Transverse colon (tissue), 4 donors: ENCODE data around the gene HEPN1. TPM values are rescaled to one million over a fixed set of nuclear protein-coding genes. Genes with fewer than 3 reads are reported as not detected.

Experiments
- DNase-seq: peaks from one replicate; pipeline ENCODE4 v3.0.0-alpha.2; 2019
- H3K27ac ChIP-seq, 4 donors: fragments of 200-600 bp; sonication (generic); 2 replicates each; pipeline ENCODE4 v1.5.1; 2016 to 2018; ENCODE audit warnings: inconsistent platforms in 4 of 4
- H3K27me3 ChIP-seq: fragments of 200-600 bp; sonication (generic); 2 replicates; pipeline ENCODE4 v1.5.1; 2017; ENCODE audit warnings: inconsistent platforms
- H3K36me3 ChIP-seq, 4 donors: fragments of 200-600 bp; sonication (generic); 2 replicates each; pipeline ENCODE4 v1.5.1; 2017 to 2019; ENCODE audit warnings: inconsistent platforms in 4 of 4
- H3K4me1 ChIP-seq, 4 donors: fragments of 200-600 bp; sonication (generic); 2 replicates each; pipeline ENCODE4 v1.5.1; 2017 to 2020; ENCODE audit warnings: inconsistent platforms in 4 of 4
- H3K4me3 ChIP-seq, 4 donors: fragments of 200-600 bp; sonication (generic); 1 replicate in 1 of 4; 2 replicates in 3 of 4; pipeline versions ENCODE4 v1.5.1 to v1.6.1; 2017 to 2019; ENCODE audit warnings: inconsistent platforms in 4 of 4
- H3K9me3 ChIP-seq, 2 donors: fragments of 200-600 bp; sonication (generic); 2 replicates each; pipeline ENCODE4 v1.5.1; 2017 to 2019; ENCODE audit warnings: inconsistent platforms in 2 of 2
- EP300 ChIP-seq: sonication (generic); formaldehyde crosslinking; IDR thresholded peaks from one replicate; pipeline ENCODE4 v1.6.1; 2017; ENCODE audit warnings: antibody characterized with exemption, low read depth
- POLR2A ChIP-seq: fragments of 450-650 bp; IDR thresholded peaks from one replicate; pipeline ENCODE4 v1.6.1; 2016; ENCODE audit warnings: antibody characterized with exemption, mild to moderate bottlenecking, moderate library complexity
- POLR2AphosphoS5 ChIP-seq, 3 donors: sonication (generic); formaldehyde crosslinking; IDR thresholded peaks; one replicate each; pipeline ENCODE4 v1.6.1; 2016; ENCODE audit warnings: antibody characterized with exemption in 3 of 3
- WGBS, 2 donors: methylation state at CpG; one replicate each; pipeline ENCODE4 v1.1.5; 2018; ENCODE audit warnings: low coverage in 1 of 2; 5-methylcytosine and 5-hydroxymethylcytosine counted together
- in situ Hi-C, 4 donors: fragments of 200-750 bp; cut with MboI; loops; one replicate each; pipeline versions ENCODE4 v1.15.0 to v1.15.1; 2017; ENCODE audit warnings: low sequenced_read_pairs in 3 of 4, low pct_ligation_motif_present in 1 of 4, low pct_unique_long_range_greater_than_20kb in 1 of 4
- intact Hi-C: fragments of 100-400 bp; cut with DNase I; formaldehyde crosslinking; loops from one replicate; pipeline ENCODE4 v1.15.1; 2023; ENCODE audit warnings: low total_unique reads
- total RNA-seq, 4 donors: library from RNA; depleted of rRNA; stranded (reverse); fragments of >200 nt; gene quantifications; one replicate each; pipeline ENCODE4 v1.1.0, GENCODE V29; 2016
- TF ChIP-seq, protein P1 (sequence below), 5 experiments: fragments of 200-600 bp in 3 of 5; fragments of 450-650 bp in 2 of 5; sonication (generic) in 3 of 5; IDR thresholded peaks; 1 replicate in 2 of 5; 2 replicates in 3 of 5; pipeline ENCODE4 v1.5.1; 2016 to 2017; ENCODE audit warnings: antibody characterized with exemption in 5 of 5, inconsistent platforms in 3 of 5, mild to moderate bottlenecking in 2 of 5, moderate library complexity in 1 of 5

The HEPN1 gene
- total RNA-seq, 4 donors from 2014 or later: not detected

DNA sequence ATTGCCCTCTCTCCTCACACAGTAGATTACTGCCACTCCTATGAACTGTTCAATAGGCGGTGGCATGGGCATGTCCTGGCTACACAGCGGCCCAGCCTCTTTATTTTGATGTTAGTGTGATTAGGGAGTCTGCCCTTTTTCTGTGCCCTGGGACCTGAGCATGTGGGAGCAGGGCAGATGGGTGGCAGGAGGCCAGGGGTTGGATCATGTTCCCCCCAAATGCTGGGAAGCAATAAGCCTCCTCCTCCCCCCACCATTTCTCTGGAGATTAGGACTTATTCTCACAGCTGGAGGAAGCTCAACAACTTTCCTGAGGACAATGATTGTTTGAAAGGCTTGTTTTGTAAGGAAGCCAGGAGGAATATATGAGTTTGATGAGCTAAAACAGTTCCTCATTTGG is 848 bp downstream of the HEPN1 start:
- no peak overlapping the region for H3K27ac ChIP-seq
- no peak for DNase-seq
- in situ Hi-C loops (no loop called here), intact Hi-C loops (no loop called here)
- no peaks in the 10 kb centered on the region for H3K9me3 ChIP-seq
- no peaks in the 10 kb centered on the region for H3K36me3 ChIP-seq
- H3K27me3 ChIP-seq: no peaks in the 10 kb centered on the region
- TF ChIP-seq POLR2A: no peak
- TF ChIP-seq POLR2AphosphoS5 (IDR thresholded peaks at IDR 0.05): no peak
- no peak for TF ChIP-seq EP300
- TF ChIP-seq, protein P1, sequence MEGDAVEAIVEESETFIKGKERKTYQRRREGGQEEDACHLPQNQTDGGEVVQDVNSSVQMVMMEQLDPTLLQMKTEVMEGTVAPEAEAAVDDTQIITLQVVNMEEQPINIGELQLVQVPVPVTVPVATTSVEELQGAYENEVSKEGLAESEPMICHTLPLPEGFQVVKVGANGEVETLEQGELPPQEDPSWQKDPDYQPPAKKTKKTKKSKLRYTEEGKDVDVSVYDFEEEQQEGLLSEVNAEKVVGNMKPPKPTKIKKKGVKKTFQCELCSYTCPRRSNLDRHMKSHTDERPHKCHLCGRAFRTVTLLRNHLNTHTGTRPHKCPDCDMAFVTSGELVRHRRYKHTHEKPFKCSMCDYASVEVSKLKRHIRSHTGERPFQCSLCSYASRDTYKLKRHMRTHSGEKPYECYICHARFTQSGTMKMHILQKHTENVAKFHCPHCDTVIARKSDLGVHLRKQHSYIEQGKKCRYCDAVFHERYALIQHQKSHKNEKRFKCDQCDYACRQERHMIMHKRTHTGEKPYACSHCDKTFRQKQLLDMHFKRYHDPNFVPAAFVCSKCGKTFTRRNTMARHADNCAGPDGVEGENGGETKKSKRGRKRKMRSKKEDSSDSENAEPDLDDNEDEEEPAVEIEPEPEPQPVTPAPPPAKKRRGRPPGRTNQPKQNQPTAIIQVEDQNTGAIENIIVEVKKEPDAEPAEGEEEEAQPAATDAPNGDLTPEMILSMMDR (IDR thresholded peaks at IDR 0.05): no peak
- H3K4me1 ChIP-seq: peaks cover 0 to 2% (median 0%) of the 10 kb centered on the region in 4 donors
- WGBS, 2 donors: 92% methylated on average over 2 of the region's 2 CpGs; no CpG with 5 or more reads in 1 of the 2 donors
- H3K4me3 ChIP-seq: no peak overlapping the region

DNA sequence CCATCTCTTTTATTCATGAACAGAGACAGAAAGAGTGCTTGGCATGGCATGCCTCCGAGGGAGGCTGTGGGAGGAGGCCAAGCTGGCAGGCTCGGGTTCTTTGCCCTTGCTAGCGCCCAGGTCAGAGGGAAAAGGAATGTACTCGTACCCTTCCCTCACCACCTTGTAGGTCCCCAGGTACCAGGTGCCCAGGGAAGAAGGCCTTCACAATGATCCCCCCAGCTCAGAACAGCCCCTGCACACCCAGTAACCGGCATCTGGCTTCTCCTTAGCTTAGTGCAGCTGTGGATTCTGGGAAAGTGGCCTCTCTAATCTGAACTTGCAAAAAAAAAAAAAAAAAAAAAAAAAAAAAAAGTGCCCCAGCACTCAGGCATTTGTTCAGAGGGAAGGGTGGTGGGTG is 1.3 kb downstream of the HEPN1 start:
- DNase-seq: no peak
- intact Hi-C loops (no loop called here), in situ Hi-C loops (no loop called here)
- Histone ChIP-seq H3K27me3 (no peaks in the 10 kb centered on the region), H3K4me3 (no peak overlapping the region), H3K27ac (no peak overlapping the region), H3K36me3 (no peaks in the 10 kb centered on the region), H3K9me3 (no peaks in the 10 kb centered on the region), H3K4me1 (peaks cover 0 to 2% (median 0%) of the 10 kb centered on the region in 4 donors)
- TF ChIP-seq, protein P1 (IDR thresholded peaks at IDR 0.05): no peak
- TF ChIP-seq POLR2A: no peak
- TF ChIP-seq POLR2AphosphoS5 (IDR thresholded peaks at IDR 0.05): no peak
- TF ChIP-seq EP300: no peak
- WGBS, 2 donors: 97% methylated on average over 3 of the region's 5 CpGs; no CpG with 5 or more reads in 1 of the 2 donors

DNA sequence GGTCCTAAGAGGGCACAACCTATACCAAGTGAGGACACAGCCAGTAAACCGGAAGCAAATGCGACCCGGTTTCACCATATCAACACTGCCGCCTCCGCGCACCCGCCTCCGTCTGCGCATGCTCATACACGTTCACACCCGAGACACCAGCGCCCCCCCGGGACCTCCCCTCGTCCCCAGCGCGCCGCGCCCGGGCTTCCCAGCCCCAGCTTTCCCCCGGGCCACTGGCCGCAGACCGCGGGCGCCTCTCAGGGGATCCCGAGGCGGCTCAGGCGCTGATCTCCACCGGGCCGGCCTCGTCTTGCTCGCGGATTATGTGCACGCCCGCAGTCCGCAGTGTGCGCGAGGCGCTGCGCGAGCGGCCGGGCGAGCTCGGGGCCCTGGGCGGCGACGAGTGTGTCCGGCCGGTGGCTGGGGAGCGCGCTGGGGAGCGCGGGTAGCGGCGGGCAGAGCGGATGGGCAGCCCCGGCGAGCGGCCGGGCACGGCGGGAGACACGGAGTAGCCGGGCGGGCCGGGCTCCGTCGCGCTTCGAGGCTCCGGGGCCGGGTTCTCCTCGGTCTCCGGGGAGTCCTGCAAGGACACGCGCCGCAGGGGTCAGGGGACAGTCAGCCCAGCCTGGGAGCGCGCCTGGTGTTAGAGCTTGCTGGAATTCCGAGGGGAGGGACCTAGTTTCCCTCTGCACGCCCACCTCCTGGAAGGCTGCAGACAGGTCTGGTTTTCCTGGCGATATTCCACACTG is 2.0 kb downstream of the HEPN1 start:
- peaks cover 0 to 2% (median 0%) of the 10 kb centered on the region in 4 donors for H3K4me1 ChIP-seq
- DNase-seq: peak; percentile 44
- in situ Hi-C loops: no loop called here
- intact Hi-C loops: no loop called here
- TF ChIP-seq EP300: no peak
- no peak for TF ChIP-seq POLR2AphosphoS5 (IDR thresholded peaks at IDR 0.05)
- TF ChIP-seq, protein P1 (IDR thresholded peaks at IDR 0.05): no peak
- TF ChIP-seq POLR2A: no peak
- peak overlapping the region in 2 of 4 donors; percentile 14 to 17 for H3K27ac ChIP-seq
- H3K36me3 ChIP-seq: no peaks in the 10 kb centered on the region
- H3K27me3 ChIP-seq: no peaks in the 10 kb centered on the region
- H3K4me3 ChIP-seq: peak overlapping the region; percentile 23 to 37 (median 27)
- H3K9me3 ChIP-seq: no peaks in the 10 kb centered on the region
- WGBS, 2 donors: 28% methylated on average over 41 of the region's 82 CpGs; no CpG with 5 or more reads in 1 of the 2 donors

DNA sequence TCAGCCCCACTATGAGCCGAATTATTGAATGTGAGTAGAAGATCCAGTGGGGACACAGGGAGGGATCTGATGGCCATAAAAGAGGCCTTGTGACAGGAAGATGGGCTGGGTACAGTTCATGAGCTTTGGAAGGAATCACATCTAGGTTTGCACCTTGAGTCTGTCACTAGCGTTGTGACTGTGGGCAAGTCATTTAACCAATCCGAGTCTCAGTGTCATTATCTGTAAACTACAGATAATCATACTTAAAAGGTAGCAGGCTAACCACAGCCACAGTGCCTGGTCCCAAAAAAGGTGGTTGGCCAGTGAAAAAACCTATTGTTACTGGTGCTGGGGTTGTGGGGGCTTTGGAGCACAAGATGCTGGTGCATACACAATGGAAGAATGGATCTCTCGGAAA is 3.8 kb downstream of the HEPN1 start:
- TF ChIP-seq EP300: no peak
- TF ChIP-seq, protein P1 (IDR thresholded peaks at IDR 0.05): no peak
- no peak for TF ChIP-seq POLR2A
- TF ChIP-seq POLR2AphosphoS5 (IDR thresholded peaks at IDR 0.05): no peak
- H3K4me3 ChIP-seq: no peak overlapping the region
- in situ Hi-C loops (no loop called here), intact Hi-C loops (no loop called here)
- no peaks in the 10 kb centered on the region for H3K36me3 ChIP-seq
- no peaks in the 10 kb centered on the region for H3K9me3 ChIP-seq
- no peak for DNase-seq
- peaks cover 0 to 2% (median 0%) of the 10 kb centered on the region in 4 donors for H3K4me1 ChIP-seq
- H3K27ac ChIP-seq: no peak overlapping the region
- WGBS, 2 donors: 86 to 87% methylated on average over 1 to 4 of the region's 4 CpGs
- no peaks in the 10 kb centered on the region for H3K27me3 ChIP-seq
